Mesendoderm (in vitro differentiated cells): ENCODE measurements around the gene MTERF4. TPM values are rescaled to one million over a fixed set of nuclear protein-coding genes. Genes with fewer than 3 reads are reported as not detected.

ENCODE experiments used
- DNase-seq: peaks from one replicate; pipeline ENCODE4 v3.0.0; 2013
- H2AK5ac ChIP-seq: 2 replicates; pipeline ENCODE4 v1.6.1; 2013; ENCODE audit warnings: low read length, inconsistent platforms
- H2BK120ac ChIP-seq: 2 replicates; pipeline ENCODE4 v1.6.1; 2013; ENCODE audit warnings: low read depth, mild to moderate bottlenecking, low read length, moderate library complexity, mixed read lengths
- H2BK15ac ChIP-seq: replicated peaks from 2 replicates; pipeline ENCODE4 v1.6.1; 2013; ENCODE audit warnings: low read depth, mild to moderate bottlenecking, moderate library complexity
- H2BK5ac ChIP-seq: 2 replicates; pipeline ENCODE4 v1.6.1; 2013; ENCODE audit warnings: low read length, inconsistent platforms
- H3K18ac ChIP-seq: 2 replicates; pipeline ENCODE4 v1.6.1; 2013; ENCODE audit warnings: mild to moderate bottlenecking, low read length, mixed read lengths
- H3K23ac ChIP-seq: one replicate; pipeline ENCODE4 v1.6.1; 2013; ENCODE audit warnings: low read length
- H3K27ac ChIP-seq: 2 replicates; pipeline ENCODE4 v1.5.1; 2013; ENCODE audit warnings: low read depth, mild to moderate bottlenecking, inconsistent platforms, low read length, moderate library complexity
- H3K27me3 ChIP-seq: 2 replicates; pipeline ENCODE4 v1.6.1; 2013; ENCODE audit warnings: low read length, control low read depth, mild to moderate bottlenecking, inconsistent platforms; ENCODE audit not compliant: insufficient read depth, poor library complexity
- H3K36me3 ChIP-seq: 2 replicates; pipeline ENCODE4 v1.6.1; 2013; ENCODE audit warnings: low read length, inconsistent platforms; ENCODE audit not compliant: control insufficient read depth, insufficient read depth
- H3K4ac ChIP-seq: one replicate; pipeline ENCODE4 v1.6.1; 2013; ENCODE audit warnings: low read depth, mild to moderate bottlenecking, low read length, moderate library complexity
- H3K4me1 ChIP-seq: 2 replicates; pipeline ENCODE4 v1.6.1; 2013; ENCODE audit warnings: low read depth, low read length, inconsistent platforms; ENCODE audit not compliant: control insufficient read depth
- H3K4me2 ChIP-seq: 2 replicates; pipeline ENCODE4 v1.6.1; 2013; ENCODE audit warnings: low read length
- H3K4me3 ChIP-seq: 2 replicates; pipeline ENCODE4 v1.5.1; 2013; ENCODE audit warnings: mild to moderate bottlenecking, low read length
- H3K56ac ChIP-seq: one replicate; pipeline ENCODE4 v1.6.1; 2013; ENCODE audit warnings: low read length
- H3K79me1 ChIP-seq: 2 replicates; pipeline ENCODE4 v1.6.1; 2013; ENCODE audit warnings: low read length, inconsistent platforms
- H3K79me2 ChIP-seq: 2 replicates; pipeline ENCODE4 v1.6.1; 2013; ENCODE audit warnings: mild to moderate bottlenecking, low read length; ENCODE audit not compliant: control insufficient read depth, insufficient read depth
- H3K9ac ChIP-seq: 2 replicates; pipeline ENCODE4 v1.6.1; 2013; ENCODE audit warnings: low read length, inconsistent platforms
- H4K5ac ChIP-seq: one replicate; pipeline ENCODE4 v1.6.1; 2013; ENCODE audit warnings: low read length
- H4K8ac ChIP-seq: one replicate; pipeline ENCODE4 v1.6.1; 2013; ENCODE audit warnings: low read depth, mild to moderate bottlenecking, control low read depth, low read length, moderate library complexity
- WGBS: extraction: QIAGEN DNeasy Blood & Tissue Kit; methylation state at CpG from one replicate; pipeline ENCODE4 v1.1.7; 2013; ENCODE audit warnings: low lambda C conversion rate, missing lambda C conversion rate; ENCODE audit not compliant: insufficient coverage; ENCODE audit errors: extremely low coverage; 5-methylcytosine and 5-hydroxymethylcytosine counted together
- polyA plus RNA-seq, 2 experiments: library from polyadenylated mRNA; stranded (reverse); fragments of 200-250 nt; gene quantifications; one replicate each; pipeline ENCODE4 v1.2.3, GENCODE V29; 2013

The MTERF4 gene, protein sequence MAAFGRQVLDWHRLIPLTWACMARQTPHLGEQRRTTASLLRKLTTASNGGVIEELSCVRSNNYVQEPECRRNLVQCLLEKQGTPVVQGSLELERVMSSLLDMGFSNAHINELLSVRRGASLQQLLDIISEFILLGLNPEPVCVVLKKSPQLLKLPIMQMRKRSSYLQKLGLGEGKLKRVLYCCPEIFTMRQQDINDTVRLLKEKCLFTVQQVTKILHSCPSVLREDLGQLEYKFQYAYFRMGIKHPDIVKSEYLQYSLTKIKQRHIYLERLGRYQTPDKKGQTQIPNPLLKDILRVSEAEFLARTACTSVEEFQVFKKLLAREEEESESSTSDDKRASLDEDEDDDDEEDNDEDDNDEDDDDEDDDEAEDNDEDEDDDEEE
- 23.0 TPM for polyA plus RNA-seq (2013, experiment 1 of 2)
- polyA plus RNA-seq (2013, experiment 2 of 2) = 23.7 TPM

DNA sequence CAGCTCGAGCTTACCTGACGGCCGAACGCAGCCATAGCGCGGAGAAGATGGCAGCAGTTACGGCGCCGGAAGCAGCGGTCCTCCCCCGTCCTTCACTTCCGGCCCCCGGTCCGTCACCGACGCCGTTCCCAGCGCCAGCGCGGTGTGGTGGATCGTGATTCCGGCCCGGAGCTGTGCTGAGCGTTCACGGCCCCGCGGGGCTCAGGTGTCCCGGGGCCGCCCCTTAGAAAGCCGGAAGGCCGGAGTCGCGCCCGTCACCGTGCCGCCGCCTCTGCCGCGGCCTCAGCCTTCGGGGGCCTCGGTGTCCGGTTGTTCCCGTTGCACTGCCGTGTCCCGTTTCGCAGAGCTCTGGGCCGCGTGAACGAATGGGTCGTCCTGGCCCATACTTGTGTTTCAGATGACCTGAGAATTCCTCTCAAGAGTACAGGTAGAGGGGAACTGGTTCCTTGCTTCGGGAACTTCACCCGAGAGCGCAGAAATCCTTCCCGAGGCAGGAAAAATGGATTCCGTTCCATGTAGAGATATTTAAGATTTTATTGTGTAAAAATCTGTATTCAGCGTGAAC is at the start of gene MTERF4:
Gene MTERF4, minus strand, starts transcription at position 49 of the 565 bp plus-strand sequence. Its CDS starts 14 bp downstream, at position 35.
- Histone ChIP-seq H2BK15ac (no peak within 1 kb of the TSS), H3K4me3 (peak within 1 kb of the TSS; percentile 78), H3K4me2 (peak within 1 kb of the TSS; percentile 91), H3K18ac (peak within 1 kb of the TSS; percentile 54), H3K27ac (peak within 1 kb of the TSS; percentile 45), H3K79me1 (peaks cover 16% of the 10 kb centered on the region), H3K27me3 (no peaks in the 10 kb centered on the region), H3K23ac (no peak within 1 kb of the TSS), H3K79me2 (peaks cover 14% of the 10 kb centered on the region), H3K36me3 (no peaks in the 10 kb centered on the region), H3K4ac (peak within 1 kb of the TSS; percentile 84), H4K8ac (peak within 1 kb of the TSS; percentile 84), H3K4me1 (no peaks in the 10 kb centered on the region), H3K56ac (peak within 1 kb of the TSS; percentile 95), H3K9ac (peak within 1 kb of the TSS; percentile 93), H2BK5ac (peak within 1 kb of the TSS; percentile 39), H4K5ac (no peak within 1 kb of the TSS), H2AK5ac (no peak within 1 kb of the TSS), H2BK120ac (peak within 1 kb of the TSS; percentile 6)
- DNase-seq = peak; percentile 89
- WGBS = no CpG with 5 or more reads among the region's 56 CpGs

DNA sequence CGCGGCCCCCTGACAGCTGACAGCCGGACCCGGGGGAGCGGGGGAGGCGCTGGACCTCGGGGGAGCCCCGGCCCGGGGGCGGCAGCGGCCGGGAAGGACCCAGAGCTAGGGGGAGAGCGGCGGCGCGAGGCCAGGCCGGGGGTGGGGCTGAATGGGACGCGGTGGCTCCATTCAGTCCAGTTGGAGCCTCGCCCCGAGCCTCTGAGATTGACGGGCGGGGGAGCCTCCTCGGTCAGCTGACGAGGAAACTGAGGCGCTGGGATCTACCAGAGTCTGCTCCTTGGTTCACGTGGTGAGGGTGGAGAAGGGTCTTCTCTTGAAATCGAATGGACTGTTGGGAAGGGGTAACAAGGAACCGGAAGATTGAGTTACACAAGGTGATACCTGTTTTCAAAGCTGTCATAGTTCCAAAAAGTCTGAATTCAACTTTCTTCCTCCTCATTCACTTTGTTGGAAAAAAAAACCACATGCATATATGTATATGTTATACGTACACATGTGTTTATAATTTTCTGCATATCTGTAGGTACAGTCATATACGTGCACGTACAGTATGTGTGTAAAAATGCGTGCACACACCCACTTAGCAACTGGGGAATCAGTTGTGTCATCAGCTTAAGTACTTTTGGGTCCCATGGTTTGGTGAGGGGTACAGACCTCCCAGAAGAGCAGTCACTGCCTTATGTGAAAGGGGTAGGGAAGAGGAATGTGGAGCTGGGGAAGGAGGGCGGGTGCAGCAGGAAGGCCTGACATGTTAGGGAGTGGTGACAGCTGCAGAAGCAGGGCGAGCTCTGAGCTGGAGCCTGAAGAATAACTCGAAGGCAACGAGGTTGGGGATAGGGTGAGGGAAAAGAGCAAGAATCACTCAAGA is 48.8 kb upstream of the MTERF4 start:
- no peak for DNase-seq
- no peak overlapping the region for H2BK5ac ChIP-seq
- peak overlapping the region; percentile 85 for H3K56ac ChIP-seq
- peak overlapping the region; percentile 79 for H3K4me3 ChIP-seq
- H3K9ac ChIP-seq = peak overlapping the region; percentile 77
- WGBS = no CpG with 5 or more reads among the region's 37 CpGs
- H3K4me2 ChIP-seq = peak overlapping the region; percentile 95
- no peaks in the 10 kb centered on the region for H3K27me3 ChIP-seq
- no peaks in the 10 kb centered on the region for H3K4me1 ChIP-seq
- peak overlapping the region; percentile 70 for H3K18ac ChIP-seq
- no peak overlapping the region for H2BK15ac ChIP-seq
- no peak overlapping the region for H4K8ac ChIP-seq
- no peak overlapping the region for H3K4ac ChIP-seq
- H2AK5ac ChIP-seq = no peak overlapping the region
- peak overlapping the region; percentile 33 for H3K27ac ChIP-seq
- no peaks in the 10 kb centered on the region for H3K36me3 ChIP-seq
- no peak overlapping the region for H2BK120ac ChIP-seq
- no peak overlapping the region for H3K23ac ChIP-seq
- H4K5ac ChIP-seq = no peak overlapping the region
- H3K79me1 ChIP-seq = peaks cover 14% of the 10 kb centered on the region
- no peaks in the 10 kb centered on the region for H3K79me2 ChIP-seq

DNA sequence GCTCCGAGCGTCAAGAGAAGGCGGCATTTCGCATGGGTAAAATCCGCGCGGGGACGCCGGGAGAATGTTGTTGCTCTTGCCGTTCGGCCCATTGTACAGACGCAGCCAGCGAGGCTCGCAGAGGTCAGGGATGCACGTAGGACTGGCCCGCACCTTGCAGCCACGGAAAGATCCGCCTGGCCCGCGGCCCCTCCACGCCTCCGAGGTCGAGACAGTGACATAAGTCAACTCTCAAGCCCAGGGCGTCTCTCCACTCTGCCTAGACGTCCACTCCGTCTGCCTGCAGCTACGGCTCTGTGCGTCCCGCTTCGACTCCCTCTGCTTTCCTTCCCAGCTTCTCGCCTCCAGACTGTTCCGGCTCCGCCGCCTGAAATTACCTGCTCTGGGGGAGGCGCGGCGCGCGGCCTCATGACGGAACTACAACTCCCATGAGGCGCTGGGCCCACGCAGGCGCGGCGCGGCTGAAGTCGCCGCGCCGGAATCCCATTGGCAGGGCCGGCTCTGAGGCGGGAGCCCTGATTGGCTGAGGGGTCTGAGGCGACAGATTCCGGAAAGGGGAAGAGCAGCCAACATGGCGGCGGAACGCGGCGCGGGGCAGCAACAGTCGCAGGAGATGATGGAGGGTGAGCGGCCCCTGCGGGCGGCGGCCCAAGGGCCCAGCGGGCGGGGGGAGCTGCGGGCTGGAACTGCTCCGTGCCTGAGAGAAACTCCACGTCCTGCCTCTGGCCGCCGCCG is 48.0 kb upstream of the MTERF4 start, which contains the start of gene PPP1R7:
Gene PPP1R7, plus strand, starts transcription at position 543 of the 735 bp plus-strand sequence. Its CDS starts 29 bp downstream, at position 572.
- no CpG with 5 or more reads among the region's 73 CpGs for WGBS

DNA sequence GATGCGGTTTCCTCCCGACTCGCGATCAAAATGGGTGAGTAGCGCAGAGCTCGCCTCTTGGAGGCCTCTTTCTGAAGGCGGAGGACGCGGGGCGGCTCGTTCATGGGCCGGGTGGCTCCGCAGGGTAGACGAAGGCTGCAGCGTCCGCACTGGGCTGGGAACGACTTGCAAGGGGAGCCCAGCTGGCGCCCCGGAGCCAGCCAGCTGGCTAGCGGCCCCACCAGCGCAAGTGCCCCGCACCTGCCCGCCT is 47.5 kb upstream of the MTERF4 start:
- Histone ChIP-seq H3K18ac (no peak overlapping the region), H2AK5ac (no peak overlapping the region)

More for the DNA sequence above, 48.0 kb upstream of the MTERF4 start, which contains the start of gene PPP1R7:
- H3K4me3 ChIP-seq = peak within 1 kb of the TSS; percentile 79
- DNase-seq = peak; percentile 98
- no peak within 1 kb of the TSS for H3K4ac ChIP-seq
- no peak within 1 kb of the TSS for H4K8ac ChIP-seq
- H4K5ac ChIP-seq = no peak within 1 kb of the TSS
- H3K4me1 ChIP-seq = no peaks in the 10 kb centered on the region
- peak within 1 kb of the TSS; percentile 99 for H3K4me2 ChIP-seq
- H3K79me2 ChIP-seq = no peaks in the 10 kb centered on the region
- no peak within 1 kb of the TSS for H2BK120ac ChIP-seq
- no peak within 1 kb of the TSS for H2BK15ac ChIP-seq
- H3K27ac ChIP-seq = peak within 1 kb of the TSS; percentile 33
- no peaks in the 10 kb centered on the region for H3K27me3 ChIP-seq
- H3K23ac ChIP-seq = no peak within 1 kb of the TSS
- H3K36me3 ChIP-seq = no peaks in the 10 kb centered on the region
- H3K79me1 ChIP-seq = peaks cover 14% of the 10 kb centered on the region
- no peak within 1 kb of the TSS for H2BK5ac ChIP-seq
- peak within 1 kb of the TSS; percentile 85 for H3K56ac ChIP-seq
- peak within 1 kb of the TSS; percentile 77 for H3K9ac ChIP-seq
- no peak within 1 kb of the TSS for H2AK5ac ChIP-seq
- peak within 1 kb of the TSS; percentile 70 for H3K18ac ChIP-seq

More for the DNA sequence above, 47.5 kb upstream of the MTERF4 start:
- Histone ChIP-seq H3K79me1 (peaks cover 14% of the 10 kb centered on the region), H4K8ac (no peak overlapping the region), H3K27me3 (no peaks in the 10 kb centered on the region), H2BK120ac (no peak overlapping the region), H3K23ac (no peak overlapping the region), H2BK15ac (no peak overlapping the region), H3K56ac (peak overlapping the region; percentile 85), H3K4ac (no peak overlapping the region), H4K5ac (no peak overlapping the region), H3K79me2 (no peaks in the 10 kb centered on the region), H3K4me1 (no peaks in the 10 kb centered on the region), H3K27ac (no peak overlapping the region), H2BK5ac (no peak overlapping the region), H3K9ac (peak overlapping the region; percentile 72), H3K4me2 (peak overlapping the region; percentile 99), H3K36me3 (no peaks in the 10 kb centered on the region), H3K4me3 (peak overlapping the region; percentile 60)
- no peak for DNase-seq
- no CpG with 5 or more reads among the region's 23 CpGs for WGBS
